Measurements from ENCODE around the gene IGF1.

Gene IGF1

DNA sequence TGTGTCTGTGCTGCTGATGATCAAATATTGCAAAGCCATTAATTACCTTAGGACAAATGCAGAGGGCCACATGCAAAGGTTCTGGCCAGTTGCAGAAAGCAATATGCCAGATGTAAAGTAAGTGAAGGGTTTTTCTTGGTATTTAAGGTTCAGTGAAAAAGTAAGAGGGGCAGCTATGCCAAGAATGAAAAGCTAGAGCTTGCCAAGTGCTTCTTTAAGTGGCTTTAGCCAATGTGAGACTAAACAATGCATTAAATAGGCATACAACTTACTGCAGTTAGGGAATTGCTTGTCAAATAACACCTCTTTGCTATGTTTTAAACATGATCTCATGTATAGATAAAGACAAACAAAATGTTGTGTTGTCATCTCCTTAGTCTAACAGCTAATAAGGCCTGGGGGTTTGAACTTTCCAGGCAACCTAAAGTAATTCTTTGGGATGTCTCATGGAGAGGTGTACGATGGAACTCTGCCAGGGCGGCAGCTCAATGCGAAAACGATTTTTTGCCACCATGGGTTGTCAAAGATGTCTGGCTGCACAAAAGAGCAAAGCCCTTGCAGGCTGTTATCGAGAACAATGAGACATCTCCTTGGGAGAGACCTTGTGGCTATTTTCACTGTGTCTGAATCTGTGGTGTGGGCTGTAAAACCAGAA, 12.0 kb downstream of the IGF1 start:
- Histone ChIP-seq H3K9me2 (replicated peaks; ENCODE audit: low read depth, low read length) (no peaks in the 10 kb centered on the region), H4K20me1 (ENCODE audit: insufficient read depth, low read length, poor library complexity, severe bottlenecking) (no peaks in the 10 kb centered on the region), H3K4me1 (ENCODE audit: insufficient read depth, low read length, poor library complexity, severe bottlenecking) (no peaks in the 10 kb centered on the region), H2AFZ (ENCODE audit: low read length) (no peak overlapping the region), H3K27me3 (ENCODE audit: insufficient read depth, low read length, poor library complexity, severe bottlenecking) (no peaks in the 10 kb centered on the region), H3K79me2 (ENCODE audit: insufficient read depth, low read length) (no peaks in the 10 kb centered on the region), H3F3A (ENCODE audit: low read depth) (no peaks in the 10 kb centered on the region), H3K9me3 (ENCODE audit: insufficient read depth, low read depth, low read length) (no peaks in the 10 kb centered on the region), H3K9ac (ENCODE audit: low read depth, low read length, poor library complexity, severe bottlenecking) (no peak overlapping the region), H3K4me2 (ENCODE audit: low read depth, low read length, poor library complexity, severe bottlenecking) (no peak overlapping the region), H3K4me3 (ENCODE audit: low read length, poor library complexity, severe bottlenecking) (no peak overlapping the region), H3K36me3 (ENCODE audit: insufficient read depth, low read length) (no peaks in the 10 kb centered on the region)
- no peak for TF ChIP-seq EZH2phosphoT487 (IDR thresholded peaks at IDR 0.05; ENCODE audit: borderline replicate concordance)
- TF ChIP-seq, protein P1, sequence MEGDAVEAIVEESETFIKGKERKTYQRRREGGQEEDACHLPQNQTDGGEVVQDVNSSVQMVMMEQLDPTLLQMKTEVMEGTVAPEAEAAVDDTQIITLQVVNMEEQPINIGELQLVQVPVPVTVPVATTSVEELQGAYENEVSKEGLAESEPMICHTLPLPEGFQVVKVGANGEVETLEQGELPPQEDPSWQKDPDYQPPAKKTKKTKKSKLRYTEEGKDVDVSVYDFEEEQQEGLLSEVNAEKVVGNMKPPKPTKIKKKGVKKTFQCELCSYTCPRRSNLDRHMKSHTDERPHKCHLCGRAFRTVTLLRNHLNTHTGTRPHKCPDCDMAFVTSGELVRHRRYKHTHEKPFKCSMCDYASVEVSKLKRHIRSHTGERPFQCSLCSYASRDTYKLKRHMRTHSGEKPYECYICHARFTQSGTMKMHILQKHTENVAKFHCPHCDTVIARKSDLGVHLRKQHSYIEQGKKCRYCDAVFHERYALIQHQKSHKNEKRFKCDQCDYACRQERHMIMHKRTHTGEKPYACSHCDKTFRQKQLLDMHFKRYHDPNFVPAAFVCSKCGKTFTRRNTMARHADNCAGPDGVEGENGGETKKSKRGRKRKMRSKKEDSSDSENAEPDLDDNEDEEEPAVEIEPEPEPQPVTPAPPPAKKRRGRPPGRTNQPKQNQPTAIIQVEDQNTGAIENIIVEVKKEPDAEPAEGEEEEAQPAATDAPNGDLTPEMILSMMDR (conservative IDR thresholded peaks at IDR 0.05; ENCODE audit: low read length): no peak

DNA sequence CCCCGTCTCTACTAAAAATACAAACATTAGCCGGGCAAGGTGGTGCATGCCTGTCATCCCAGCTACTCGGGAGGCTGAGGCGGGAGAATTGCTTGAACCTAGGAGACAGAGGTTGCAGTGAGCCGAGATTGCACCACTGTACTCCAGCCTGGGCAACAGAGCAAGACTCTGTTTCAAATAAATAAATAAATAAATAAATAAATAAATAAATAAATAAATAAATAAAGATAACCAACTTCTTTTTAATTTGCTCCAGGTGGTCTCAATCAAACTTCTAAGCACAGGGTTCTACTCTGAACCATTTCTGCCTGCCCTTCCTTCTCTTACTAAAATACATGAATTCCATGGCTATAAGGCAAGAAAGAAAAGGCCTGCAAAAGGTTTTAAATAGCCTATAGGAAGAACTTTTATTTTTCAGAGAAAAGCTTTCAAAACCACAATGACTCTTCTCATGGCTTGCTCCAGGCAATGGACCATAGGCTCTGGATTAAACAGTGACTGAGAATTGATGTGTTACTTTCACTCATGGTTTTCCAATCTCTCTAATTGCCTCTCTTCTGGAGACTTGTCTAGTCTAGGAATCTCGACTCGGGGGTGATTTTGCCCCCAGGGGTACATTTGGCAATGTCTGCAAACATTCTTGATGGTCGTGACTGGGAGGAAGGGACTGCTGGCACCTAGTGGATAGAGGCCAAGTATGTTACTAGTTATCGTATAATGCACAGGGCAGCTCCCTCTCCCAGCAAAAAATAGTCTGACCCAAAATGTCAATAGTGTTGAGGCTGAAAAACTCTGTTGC, 14.4 kb downstream of the IGF1 start:
- Histone ChIP-seq H3K27me3 (ENCODE audit: insufficient read depth, low read length, poor library complexity, severe bottlenecking) (no peaks in the 10 kb centered on the region), H3K36me3 (ENCODE audit: insufficient read depth, low read length) (no peaks in the 10 kb centered on the region), H3K79me2 (ENCODE audit: insufficient read depth, low read length) (no peaks in the 10 kb centered on the region), H3K9ac (ENCODE audit: low read depth, low read length, poor library complexity, severe bottlenecking) (no peak overlapping the region), H3F3A (ENCODE audit: low read depth) (no peaks in the 10 kb centered on the region), H3K4me1 (ENCODE audit: insufficient read depth, low read length, poor library complexity, severe bottlenecking) (no peaks in the 10 kb centered on the region), H3K9me2 (replicated peaks; ENCODE audit: low read depth, low read length) (no peaks in the 10 kb centered on the region), H4K20me1 (ENCODE audit: insufficient read depth, low read length, poor library complexity, severe bottlenecking) (no peaks in the 10 kb centered on the region), H2AFZ (ENCODE audit: low read length) (no peak overlapping the region), H3K9me3 (ENCODE audit: insufficient read depth, low read depth, low read length) (no peaks in the 10 kb centered on the region), H3K4me2 (ENCODE audit: low read depth, low read length, poor library complexity, severe bottlenecking) (no peak overlapping the region), H3K4me3 (ENCODE audit: low read length, poor library complexity, severe bottlenecking) (no peak overlapping the region)
- no peak for TF ChIP-seq EZH2phosphoT487 (IDR thresholded peaks at IDR 0.05; ENCODE audit: borderline replicate concordance)
- TF ChIP-seq, protein P1 (conservative IDR thresholded peaks at IDR 0.05; ENCODE audit: low read length): no peak

DNA sequence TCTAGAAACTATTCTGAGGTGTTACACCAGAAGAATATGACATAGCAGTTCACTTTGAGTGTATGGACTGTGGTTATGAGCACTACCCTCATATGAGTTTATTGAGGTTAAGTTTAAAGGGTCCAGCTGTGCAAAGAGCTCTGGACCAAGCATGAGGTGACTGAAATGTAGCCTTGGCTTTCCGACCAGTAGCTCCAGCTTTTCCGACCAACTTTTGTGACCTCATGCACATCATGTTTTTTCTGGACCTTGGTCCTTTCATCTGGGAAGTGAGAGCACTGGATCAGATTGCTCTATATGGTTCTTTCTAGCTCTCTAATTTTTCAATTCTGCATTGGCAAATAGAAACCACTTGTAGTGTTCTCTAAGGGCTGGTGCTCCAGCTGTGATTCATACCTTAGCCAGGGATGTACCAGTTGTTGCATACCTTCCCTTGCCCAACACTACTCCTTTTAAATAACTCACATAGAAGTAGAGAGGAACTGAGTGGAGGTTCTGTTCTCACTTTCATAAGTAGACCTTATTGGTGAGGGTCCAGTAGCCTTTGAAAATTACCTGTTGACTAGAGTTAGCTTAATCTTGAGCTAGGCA, 16.6 kb downstream of the IGF1 start:
- Histone ChIP-seq H3K4me3 (ENCODE audit: low read length, poor library complexity, severe bottlenecking) (no peak overlapping the region), H3K36me3 (ENCODE audit: insufficient read depth, low read length) (no peaks in the 10 kb centered on the region), H3K79me2 (ENCODE audit: insufficient read depth, low read length) (no peaks in the 10 kb centered on the region), H3K9ac (ENCODE audit: low read depth, low read length, poor library complexity, severe bottlenecking) (no peak overlapping the region), H3F3A (ENCODE audit: low read depth) (no peaks in the 10 kb centered on the region), H3K9me2 (replicated peaks; ENCODE audit: low read depth, low read length) (no peaks in the 10 kb centered on the region), H3K27me3 (ENCODE audit: insufficient read depth, low read length, poor library complexity, severe bottlenecking) (no peaks in the 10 kb centered on the region), H3K9me3 (ENCODE audit: insufficient read depth, low read depth, low read length) (no peaks in the 10 kb centered on the region), H2AFZ (ENCODE audit: low read length) (no peak overlapping the region), H3K4me1 (ENCODE audit: insufficient read depth, low read length, poor library complexity, severe bottlenecking) (no peaks in the 10 kb centered on the region), H4K20me1 (ENCODE audit: insufficient read depth, low read length, poor library complexity, severe bottlenecking) (no peaks in the 10 kb centered on the region), H3K4me2 (ENCODE audit: low read depth, low read length, poor library complexity, severe bottlenecking) (no peak overlapping the region)
- TF ChIP-seq, protein P1 (conservative IDR thresholded peaks at IDR 0.05; ENCODE audit: low read length): no peak
- no peak for TF ChIP-seq EZH2phosphoT487 (IDR thresholded peaks at IDR 0.05; ENCODE audit: borderline replicate concordance)
